Parathyroid adenoma (tissue), 2 donors: ENCODE data around the gene EIF5A2.

Experiments
- H2AFZ ChIP-seq: fragments of 300-600 bp; sonication (generic); one replicate; pipeline ENCODE4 v1.7.0; 2017; ENCODE audit warnings: antibody characterized with exemption, mild to moderate bottlenecking
- H3K27ac ChIP-seq: fragments of 300-600 bp; sonication (generic); one replicate; pipeline ENCODE4 v1.7.0; 2017
- H3K27me3 ChIP-seq: fragments of 300-600 bp; sonication (generic); one replicate; pipeline ENCODE4 v1.7.0; 2017; ENCODE audit warnings: low read length; ENCODE audit not compliant: control insufficient read depth, insufficient read depth
- H3K36me3 ChIP-seq: fragments of 300-600 bp; sonication (generic); one replicate; pipeline ENCODE4 v1.7.0; 2017; ENCODE audit warnings: low read length; ENCODE audit not compliant: control insufficient read depth, insufficient read depth
- H3K4me1 ChIP-seq: fragments of 300-600 bp; sonication (generic); one replicate; pipeline ENCODE4 v1.7.0; 2017; ENCODE audit warnings: control low read depth
- H3K4me2 ChIP-seq: fragments of 300-600 bp; sonication (generic); one replicate; pipeline ENCODE4 v1.7.0; 2017; ENCODE audit warnings: low read length
- H3K4me3 ChIP-seq: fragments of 300-600 bp; sonication (generic); one replicate; pipeline ENCODE4 v1.7.0; 2017; ENCODE audit warnings: low read depth, low read length
- H3K79me2 ChIP-seq: fragments of 300-600 bp; sonication (generic); one replicate; pipeline ENCODE4 v1.7.0; 2017; ENCODE audit warnings: control low read depth
- H3K9ac ChIP-seq: fragments of 300-600 bp; sonication (generic); one replicate; pipeline ENCODE4 v1.7.0; 2017; ENCODE audit warnings: mild to moderate bottlenecking
- H3K9me3 ChIP-seq: fragments of 300-600 bp; sonication (generic); one replicate; pipeline ENCODE4 v1.7.0; 2017; ENCODE audit warnings: low read length; ENCODE audit not compliant: control insufficient read depth
- CTCF ChIP-seq: fragments of 300-600 bp; sonication (generic); IDR thresholded peaks from one replicate; pipeline ENCODE4 v1.7.0; 2017; ENCODE audit warnings: antibody characterized with exemption, mild to moderate bottlenecking
- donor health status: primary hyperparathyroidism.

EIF5A2 gene

GRCh38 chr3:170908235-170909116 is at the start of gene EIF5A2:
TSS of gene EIF5A2 (minus strand) at chr3:170908637. CDS start at chr3:170907806, 831 bp downstream.
- Histone ChIP-seq H3K4me1 (no peaks in the 10 kb centered on the region), H3K36me3 (no peaks in the 10 kb centered on the region), H2AFZ (peak within 1 kb of the TSS; percentile 96), H3K9ac (no peak within 1 kb of the TSS), H3K4me3 (peak within 1 kb of the TSS; percentile 69), H3K27ac (no peak within 1 kb of the TSS), H3K27me3 (no peaks in the 10 kb centered on the region), H3K4me2 (peak within 1 kb of the TSS; percentile 80), H3K79me2 (no peaks in the 10 kb centered on the region), H3K9me3 (no peaks in the 10 kb centered on the region)
- no peak for TF ChIP-seq CTCF

GRCh38 chr3:170956647-170957046 is 48.2 kb upstream of the EIF5A2 start:
- no peaks in the 10 kb centered on the region for H3K79me2 ChIP-seq
- H2AFZ ChIP-seq: no peak overlapping the region
- H3K27ac ChIP-seq: no peak overlapping the region
- no peaks in the 10 kb centered on the region for H3K27me3 ChIP-seq
- H3K4me2 ChIP-seq: no peak overlapping the region
- no peak overlapping the region for H3K9ac ChIP-seq
- no peaks in the 10 kb centered on the region for H3K4me1 ChIP-seq
- H3K4me3 ChIP-seq: no peak overlapping the region
- no peak for TF ChIP-seq CTCF
- H3K9me3 ChIP-seq: no peaks in the 10 kb centered on the region
- no peaks in the 10 kb centered on the region for H3K36me3 ChIP-seq

- Histone ChIP-seq H2AFZ (no peak overlapping the region), H3K4me2 (no peak overlapping the region), H3K9me3 (no peaks in the 10 kb centered on the region), H3K27ac (no peak overlapping the region), H3K36me3 (no peaks in the 10 kb centered on the region), H3K9ac (no peak overlapping the region), H3K4me3 (no peak overlapping the region), H3K4me1 (no peaks in the 10 kb centered on the region), H3K79me2 (no peaks in the 10 kb centered on the region), H3K27me3 (no peaks in the 10 kb centered on the region)
- no peak for TF ChIP-seq CTCF
Observed at GRCh38 chr3:170953736-170954135, 45.3 kb upstream of the EIF5A2 start.

GRCh38 chr3:170953229-170953628 is 44.8 kb upstream of the EIF5A2 start:
- no peaks in the 10 kb centered on the region for H3K27me3 ChIP-seq
- H3K27ac ChIP-seq: no peak overlapping the region
- no peaks in the 10 kb centered on the region for H3K9me3 ChIP-seq
- no peaks in the 10 kb centered on the region for H3K4me1 ChIP-seq
- H3K4me2 ChIP-seq: no peak overlapping the region
- no peak overlapping the region for H2AFZ ChIP-seq
- no peak for TF ChIP-seq CTCF
- no peaks in the 10 kb centered on the region for H3K79me2 ChIP-seq
- no peak overlapping the region for H3K9ac ChIP-seq
- no peaks in the 10 kb centered on the region for H3K36me3 ChIP-seq
- no peak overlapping the region for H3K4me3 ChIP-seq

GRCh38 chr3:170949211-170949610 is 40.8 kb upstream of the EIF5A2 start:
- TF ChIP-seq CTCF: no peak
- no peak overlapping the region for H3K27ac ChIP-seq
- H2AFZ ChIP-seq: no peak overlapping the region
- no peaks in the 10 kb centered on the region for H3K4me1 ChIP-seq
- H3K9me3 ChIP-seq: no peaks in the 10 kb centered on the region
- no peak overlapping the region for H3K4me3 ChIP-seq
- H3K79me2 ChIP-seq: no peaks in the 10 kb centered on the region
- no peak overlapping the region for H3K9ac ChIP-seq
- no peaks in the 10 kb centered on the region for H3K27me3 ChIP-seq
- no peaks in the 10 kb centered on the region for H3K36me3 ChIP-seq
- no peak overlapping the region for H3K4me2 ChIP-seq
